GM12878 (cell line): Measurements from ENCODE around the gene MAVS. TPM values are rescaled to one million over a fixed set of nuclear protein-coding genes. Genes with fewer than 3 reads are reported as not detected.

ENCODE experiments used
- PKNOX1 ChIP-seq: fragments of 450-650 bp; IDR thresholded peaks from 2 replicates; pipeline ENCODE4 v1.6.1; 2016; ENCODE audit warnings: mild to moderate bottlenecking
- YY1 ChIP-seq: IDR thresholded peaks from 2 replicates; pipeline ENCODE4 v1.6.1; 2011; ENCODE audit warnings: low read depth, mild to moderate bottlenecking, low read length
- polyA plus RNA-seq, 11 experiments: library from polyadenylated mRNA; depleted of rRNA in 4 of 11; unstranded in 6 of 11; stranded (reverse) in 5 of 11; fragments of >200 nt; fragmentation: Nextera tagmentation in 4 of 11; fragmentation: Illumina TruSeq in 1 of 11; extraction: Ambion mirVana in 4 of 11; extraction: Trizol in 1 of 11; gene quantifications; 1 replicate in 1 of 11; 2 replicates in 10 of 11; pipeline versions ENCODE4 v1.2.1 to v1.2.3, GENCODE V29; 2011 to 2016; ENCODE audit warnings: inconsistent platforms in 2 of 11, missing spikeins in 2 of 11, low read depth in 1 of 11
- total RNA-seq, 4 experiments: library from RNA; depleted of rRNA in 3 of 4; stranded (reverse); fragments of >200 nt in 3 of 4; fragmentation: Illumina TruSeq in 1 of 4; extraction: Trizol in 1 of 4; gene quantifications; 2 replicates each; pipeline versions ENCODE4 v1.2.1 to v1.2.3, GENCODE V29; 2013 to 2021
- TF ChIP-seq, protein P1 (sequence below), 3 experiments: IDR thresholded peaks in 2 of 3; conservative IDR thresholded peaks in 1 of 3; 2 replicates each; pipeline ENCODE4 v1.5.1; 2011; ENCODE audit warnings: low read depth in 3 of 3, low read length in 3 of 3, mild to moderate bottlenecking in 3 of 3, control low read depth in 2 of 3, moderate library complexity in 2 of 3, inconsistent platforms in 1 of 3, mixed read lengths in 1 of 3; ENCODE audit not compliant: control insufficient read depth in 2 of 3, insufficient read depth in 1 of 3; ENCODE audit errors: extremely low read depth in 1 of 3
- TF ChIP-seq, protein P2 (sequence below): fragments of 150-350 bp; IDR thresholded peaks from 2 replicates; pipeline ENCODE4 v1.6.1; 2016; ENCODE audit warnings: low read depth, low read length

Gene MAVS
- total and polyA plus RNA-seq, 10 of the 15 experiments (the other 5 are each of a cell fraction or from before 2014, with no cell fraction given), result 1.6 to 25.2 (median 12.6) TPM

GRCh38 chr20:3820048-3820900 lies 26.4 kb upstream of the MAVS start, which contains the start of gene AP5S1 (continued):
- TF ChIP-seq, protein P1, sequence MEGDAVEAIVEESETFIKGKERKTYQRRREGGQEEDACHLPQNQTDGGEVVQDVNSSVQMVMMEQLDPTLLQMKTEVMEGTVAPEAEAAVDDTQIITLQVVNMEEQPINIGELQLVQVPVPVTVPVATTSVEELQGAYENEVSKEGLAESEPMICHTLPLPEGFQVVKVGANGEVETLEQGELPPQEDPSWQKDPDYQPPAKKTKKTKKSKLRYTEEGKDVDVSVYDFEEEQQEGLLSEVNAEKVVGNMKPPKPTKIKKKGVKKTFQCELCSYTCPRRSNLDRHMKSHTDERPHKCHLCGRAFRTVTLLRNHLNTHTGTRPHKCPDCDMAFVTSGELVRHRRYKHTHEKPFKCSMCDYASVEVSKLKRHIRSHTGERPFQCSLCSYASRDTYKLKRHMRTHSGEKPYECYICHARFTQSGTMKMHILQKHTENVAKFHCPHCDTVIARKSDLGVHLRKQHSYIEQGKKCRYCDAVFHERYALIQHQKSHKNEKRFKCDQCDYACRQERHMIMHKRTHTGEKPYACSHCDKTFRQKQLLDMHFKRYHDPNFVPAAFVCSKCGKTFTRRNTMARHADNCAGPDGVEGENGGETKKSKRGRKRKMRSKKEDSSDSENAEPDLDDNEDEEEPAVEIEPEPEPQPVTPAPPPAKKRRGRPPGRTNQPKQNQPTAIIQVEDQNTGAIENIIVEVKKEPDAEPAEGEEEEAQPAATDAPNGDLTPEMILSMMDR (IDR thresholded peaks at IDR 0.05 in 2 of 3, conservative IDR thresholded peaks at IDR 0.05 in 1 of 3; ENCODE audit: control insufficient read depth in 2 of 3, extremely low read depth in 1 of 3, insufficient read depth in 1 of 3, low read depth in 3 of 3, low read length in 3 of 3), result peak; percentile 86 to 96 (median 95)
- no peak for TF ChIP-seq PKNOX1
- TF ChIP-seq YY1, result peak; percentile 98
- TF ChIP-seq, protein P2, sequence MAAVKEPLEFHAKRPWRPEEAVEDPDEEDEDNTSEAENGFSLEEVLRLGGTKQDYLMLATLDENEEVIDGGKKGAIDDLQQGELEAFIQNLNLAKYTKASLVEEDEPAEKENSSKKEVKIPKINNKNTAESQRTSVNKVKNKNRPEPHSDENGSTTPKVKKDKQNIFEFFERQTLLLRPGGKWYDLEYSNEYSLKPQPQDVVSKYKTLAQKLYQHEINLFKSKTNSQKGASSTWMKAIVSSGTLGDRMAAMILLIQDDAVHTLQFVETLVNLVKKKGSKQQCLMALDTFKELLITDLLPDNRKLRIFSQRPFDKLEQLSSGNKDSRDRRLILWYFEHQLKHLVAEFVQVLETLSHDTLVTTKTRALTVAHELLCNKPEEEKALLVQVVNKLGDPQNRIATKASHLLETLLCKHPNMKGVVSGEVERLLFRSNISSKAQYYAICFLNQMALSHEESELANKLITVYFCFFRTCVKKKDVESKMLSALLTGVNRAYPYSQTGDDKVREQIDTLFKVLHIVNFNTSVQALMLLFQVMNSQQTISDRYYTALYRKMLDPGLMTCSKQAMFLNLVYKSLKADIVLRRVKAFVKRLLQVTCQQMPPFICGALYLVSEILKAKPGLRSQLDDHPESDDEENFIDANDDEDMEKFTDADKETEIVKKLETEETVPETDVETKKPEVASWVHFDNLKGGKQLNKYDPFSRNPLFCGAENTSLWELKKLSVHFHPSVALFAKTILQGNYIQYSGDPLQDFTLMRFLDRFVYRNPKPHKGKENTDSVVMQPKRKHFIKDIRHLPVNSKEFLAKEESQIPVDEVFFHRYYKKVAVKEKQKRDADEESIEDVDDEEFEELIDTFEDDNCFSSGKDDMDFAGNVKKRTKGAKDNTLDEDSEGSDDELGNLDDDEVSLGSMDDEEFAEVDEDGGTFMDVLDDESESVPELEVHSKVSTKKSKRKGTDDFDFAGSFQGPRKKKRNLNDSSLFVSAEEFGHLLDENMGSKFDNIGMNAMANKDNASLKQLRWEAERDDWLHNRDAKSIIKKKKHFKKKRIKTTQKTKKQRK, result no peak
- TF ChIP-seq, all 136 proteins: peak for 66
